Osteocyte (in vitro differentiated cells): Measurements from ENCODE around the gene IL10RB. TPM values are rescaled to one million over a fixed set of nuclear protein-coding genes. Genes with fewer than 3 reads are reported as not detected.
"Not testable (repeated sequence)": the region's sequence is repeated elsewhere in the genome, so short reads cannot be mapped to it uniquely, and the experiment has no call there.

Source experiments
- DNase-seq: peaks from one replicate; pipeline ENCODE4 v3.0.0; 2021; ENCODE audit warnings: mixed read lengths; ENCODE audit not compliant: unreplicated experiment; ENCODE audit errors: extremely low spot score
- H3K27ac Mint-ChIP-seq: one replicate; pipeline ENCODE4 v1.8.0; 2021; ENCODE audit warnings: mild to moderate bottlenecking, mixed read lengths; ENCODE audit not compliant: unreplicated experiment
- H3K27me3 Mint-ChIP-seq: one replicate; pipeline ENCODE4 v1.8.0; 2021; ENCODE audit warnings: mixed read lengths; ENCODE audit not compliant: unreplicated experiment
- H3K36me3 Mint-ChIP-seq: one replicate; pipeline ENCODE4 v1.8.0; 2021; ENCODE audit warnings: mixed read lengths; ENCODE audit not compliant: unreplicated experiment
- H3K4me1 Mint-ChIP-seq: one replicate; pipeline ENCODE4 v1.8.0; 2021; ENCODE audit warnings: mixed read lengths; ENCODE audit not compliant: unreplicated experiment
- H3K4me3 Mint-ChIP-seq: one replicate; pipeline ENCODE4 v1.8.0; 2021; ENCODE audit warnings: mild to moderate bottlenecking, moderate library complexity, mixed read lengths; ENCODE audit not compliant: unreplicated experiment
- H3K9me3 Mint-ChIP-seq: one replicate; pipeline ENCODE4 v1.8.0; 2021; ENCODE audit warnings: mixed read lengths; ENCODE audit not compliant: unreplicated experiment
- total RNA-seq: library from RNA; stranded (reverse); gene quantifications from 2 replicates; pipeline ENCODE4 v1.2.1, GENCODE V29; 2021
- TF ChIP-seq, protein P1 (sequence below): fragments of 200-600 bp; sonication (generic); IDR thresholded peaks from 2 replicates; pipeline ENCODE4 v1.5.0; 2021; ENCODE audit warnings: antibody characterized with exemption, mild to moderate bottlenecking, moderate library complexity

The IL10RB gene
- total RNA-seq, 1 donor from 2014 or later, result 21.1 TPM

DNA sequence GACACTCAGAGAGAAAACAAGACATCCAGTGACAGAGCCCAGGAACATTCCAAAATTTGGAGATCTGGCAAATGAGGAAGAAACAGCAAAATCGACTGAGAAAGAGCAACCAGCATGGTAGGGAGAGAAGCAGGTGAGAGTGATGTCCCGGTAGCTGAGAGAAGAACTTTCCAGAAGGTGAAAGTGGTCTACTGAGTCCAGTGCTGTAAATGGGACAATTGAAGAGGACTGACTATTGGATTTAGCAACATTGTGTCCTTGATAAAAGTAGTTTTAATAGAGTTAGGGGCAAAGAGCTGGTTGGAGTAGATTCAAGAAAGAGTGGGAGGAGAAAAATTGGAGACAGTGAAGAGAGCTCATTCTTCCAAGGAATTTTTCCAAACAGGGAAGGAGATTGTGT, 15.0 kb upstream of the IL10RB start:
- Mint-ChIP-seq H3K27ac (no peak overlapping the region), H3K27me3 (no peaks in the 10 kb centered on the region), H3K36me3 (peaks cover 51% of the 10 kb centered on the region), H3K9me3 (no peaks in the 10 kb centered on the region), H3K4me1 (no peaks in the 10 kb centered on the region), H3K4me3 (no peak overlapping the region)
- DNase-seq, result no peak
- TF ChIP-seq, protein P1, sequence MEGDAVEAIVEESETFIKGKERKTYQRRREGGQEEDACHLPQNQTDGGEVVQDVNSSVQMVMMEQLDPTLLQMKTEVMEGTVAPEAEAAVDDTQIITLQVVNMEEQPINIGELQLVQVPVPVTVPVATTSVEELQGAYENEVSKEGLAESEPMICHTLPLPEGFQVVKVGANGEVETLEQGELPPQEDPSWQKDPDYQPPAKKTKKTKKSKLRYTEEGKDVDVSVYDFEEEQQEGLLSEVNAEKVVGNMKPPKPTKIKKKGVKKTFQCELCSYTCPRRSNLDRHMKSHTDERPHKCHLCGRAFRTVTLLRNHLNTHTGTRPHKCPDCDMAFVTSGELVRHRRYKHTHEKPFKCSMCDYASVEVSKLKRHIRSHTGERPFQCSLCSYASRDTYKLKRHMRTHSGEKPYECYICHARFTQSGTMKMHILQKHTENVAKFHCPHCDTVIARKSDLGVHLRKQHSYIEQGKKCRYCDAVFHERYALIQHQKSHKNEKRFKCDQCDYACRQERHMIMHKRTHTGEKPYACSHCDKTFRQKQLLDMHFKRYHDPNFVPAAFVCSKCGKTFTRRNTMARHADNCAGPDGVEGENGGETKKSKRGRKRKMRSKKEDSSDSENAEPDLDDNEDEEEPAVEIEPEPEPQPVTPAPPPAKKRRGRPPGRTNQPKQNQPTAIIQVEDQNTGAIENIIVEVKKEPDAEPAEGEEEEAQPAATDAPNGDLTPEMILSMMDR, result no peak

DNA sequence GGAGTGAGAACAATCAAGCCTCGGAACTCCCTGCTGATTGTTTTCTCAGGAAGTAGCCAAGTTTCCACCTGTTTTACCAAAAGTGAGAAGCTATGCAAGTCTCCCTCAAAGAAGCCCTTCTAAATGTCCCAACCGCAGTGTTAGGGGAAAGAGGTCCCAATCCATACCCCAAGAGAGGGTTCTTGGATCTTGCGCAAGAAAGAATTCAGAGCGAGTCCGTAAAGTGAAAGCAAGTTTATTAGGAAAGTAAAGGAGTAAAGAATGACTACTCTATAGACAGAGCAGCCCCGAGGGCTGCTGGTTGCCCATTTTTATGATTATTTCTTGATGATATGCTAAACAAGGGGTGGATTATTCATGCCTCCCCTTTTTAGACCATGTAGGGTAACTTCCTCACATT, 12.8 kb upstream of the IL10RB start:
- H3K27ac Mint-ChIP-seq, H3K9me3 Mint-ChIP-seq, H3K4me1 Mint-ChIP-seq, H3K4me3 Mint-ChIP-seq, DNase-seq, H3K27me3 Mint-ChIP-seq: not testable (repeated sequence)
- H3K36me3 Mint-ChIP-seq, result peaks cover 50% of the 10 kb centered on the region

DNA sequence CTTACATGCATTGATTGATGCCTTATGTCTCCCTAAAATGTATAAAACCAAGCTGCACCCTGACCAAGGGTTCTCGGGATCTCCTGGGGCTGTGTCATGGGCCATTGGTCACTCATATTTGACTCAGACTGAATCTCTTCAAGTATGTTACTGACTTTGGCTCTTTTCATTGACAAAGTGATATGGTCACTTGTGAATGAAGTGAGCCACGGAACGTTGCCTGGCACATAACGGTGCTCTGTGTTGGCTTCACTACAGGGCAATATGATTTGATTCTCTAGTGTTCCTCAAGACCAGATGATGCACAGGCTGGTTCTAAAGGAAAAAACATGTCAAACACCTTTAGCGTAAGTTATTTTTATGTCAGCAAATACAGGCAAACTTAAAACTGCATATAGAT, 11.4 kb upstream of the IL10RB start:
- H3K4me3 Mint-ChIP-seq, result no peak overlapping the region
- DNase-seq, result peak; percentile 23
- H3K4me1 Mint-ChIP-seq, result no peaks in the 10 kb centered on the region
- no peaks in the 10 kb centered on the region for H3K27me3 Mint-ChIP-seq
- H3K36me3 Mint-ChIP-seq, result peaks cover 46% of the 10 kb centered on the region
- TF ChIP-seq, protein P1, result no peak
- H3K9me3 Mint-ChIP-seq, result no peaks in the 10 kb centered on the region
- H3K27ac Mint-ChIP-seq, result no peak overlapping the region

DNA sequence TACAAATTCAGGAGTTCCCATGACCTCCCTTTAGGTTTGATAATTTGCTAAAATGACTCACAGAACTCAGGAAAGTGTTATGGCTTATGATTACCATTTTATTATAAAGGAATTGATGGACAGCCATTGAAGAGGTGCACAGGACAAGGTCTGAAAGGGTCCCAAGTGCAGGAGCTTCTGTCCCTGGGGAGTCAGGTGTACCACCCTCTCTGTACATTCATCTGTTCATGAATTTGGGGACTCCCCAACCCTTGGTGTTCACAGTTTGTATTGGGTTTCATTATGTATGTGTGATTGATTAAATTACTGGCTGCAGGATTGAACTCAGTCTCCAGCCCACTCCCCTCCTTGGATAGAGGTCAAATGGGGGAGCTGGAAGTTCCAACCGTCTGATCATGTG, 10.8 kb upstream of the IL10RB start:
- DNase-seq, result peak; percentile 25
- Mint-ChIP-seq H3K4me1 (no peaks in the 10 kb centered on the region), H3K27ac (no peak overlapping the region), H3K27me3 (no peaks in the 10 kb centered on the region), H3K9me3 (no peaks in the 10 kb centered on the region), H3K36me3 (peaks cover 46% of the 10 kb centered on the region), H3K4me3 (no peak overlapping the region)
- TF ChIP-seq, protein P1, result no peak

DNA sequence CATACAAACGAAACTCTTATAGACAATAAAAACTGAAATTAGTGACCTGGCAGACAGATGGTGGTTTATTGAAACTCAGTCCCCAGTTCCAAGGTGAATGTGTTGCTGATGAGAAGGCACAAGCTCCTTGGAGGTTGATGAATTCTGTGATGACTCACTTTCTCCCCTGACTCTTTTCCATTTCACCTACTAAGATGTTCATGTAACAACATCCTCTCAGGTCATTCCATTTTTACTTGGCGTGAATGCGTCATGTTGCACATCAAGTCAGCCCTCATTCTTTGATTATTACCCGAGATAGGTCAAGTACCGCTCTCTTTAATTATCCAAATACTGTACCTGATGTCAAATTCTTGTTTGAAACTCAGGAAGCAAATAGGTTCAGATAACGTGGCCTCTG, 10.1 kb upstream of the IL10RB start:
- H3K27ac Mint-ChIP-seq, result no peak overlapping the region
- no peak overlapping the region for H3K4me3 Mint-ChIP-seq
- peaks cover 44% of the 10 kb centered on the region for H3K36me3 Mint-ChIP-seq
- H3K4me1 Mint-ChIP-seq, result no peaks in the 10 kb centered on the region
- no peak for DNase-seq
- no peaks in the 10 kb centered on the region for H3K27me3 Mint-ChIP-seq
- TF ChIP-seq, protein P1, result no peak
- no peaks in the 10 kb centered on the region for H3K9me3 Mint-ChIP-seq
